CD8-positive, alpha-beta memory T cell (primary cell): ENCODE data around the gene ZEB2. TPM values are rescaled to one million over a fixed set of nuclear protein-coding genes. Genes with fewer than 3 reads are reported as not detected.

Experiments
- CTCF ChIA-PET: fragments of 350-600 bp; sonication (Branson Sonifier 250); formaldehyde crosslinking; loops from one replicate; lab custom pipeline; 2021; ENCODE audit warnings: antibody characterized with exemption; lab: Charles Lee
- POLR2A ChIA-PET: fragments of 350-600 bp; sonication (Branson Sonifier 250); formaldehyde crosslinking; loops from one replicate; lab custom pipeline; 2021; ENCODE audit warnings: antibody characterized with exemption; lab: Charles Lee
- DNase-seq, 5 donors: peaks; one replicate each; pipeline versions ENCODE4 v3.0.0 to v3.0.0-alpha.2; 2020 to 2022; ENCODE audit warnings: mixed read lengths in 1 of 5
- H3K27ac ChIP-seq: one replicate; pipeline ENCODE4 v1.7.0; 2013; ENCODE audit warnings: low read depth, mild to moderate bottlenecking, low read length, moderate library complexity
- H3K27me3 ChIP-seq: 2 replicates; pipeline ENCODE4 v1.7.0; 2013; ENCODE audit warnings: low read length, mild to moderate bottlenecking; ENCODE audit not compliant: insufficient read depth, poor library complexity, severe bottlenecking
- H3K36me3 ChIP-seq: 2 replicates; pipeline ENCODE4 v1.7.0; 2013; ENCODE audit warnings: mild to moderate bottlenecking, low read length, moderate library complexity; ENCODE audit not compliant: insufficient read depth
- H3K4me1 ChIP-seq: 2 replicates; pipeline ENCODE4 v1.7.0; 2013; ENCODE audit warnings: mild to moderate bottlenecking, low read length, moderate library complexity; ENCODE audit not compliant: insufficient read depth
- H3K4me3 ChIP-seq: 2 replicates; pipeline ENCODE4 v1.7.0; 2013; ENCODE audit warnings: mild to moderate bottlenecking, low read length
- H3K9me3 ChIP-seq: 2 replicates; pipeline ENCODE4 v1.7.0; 2013; ENCODE audit warnings: mild to moderate bottlenecking, low read length
- H3K27ac Mint-ChIP-seq, 8 donors: one replicate each; pipeline ENCODE4 v1.8.0; 2020 to 2021; ENCODE audit warnings: mixed read lengths in 8 of 8, mild to moderate bottlenecking in 6 of 8, inconsistent platforms in 3 of 8, moderate library complexity in 3 of 8
- H3K27me3 Mint-ChIP-seq, 2 donors: one replicate each; pipeline ENCODE4 v1.8.0; 2020 to 2021; ENCODE audit warnings: mixed read lengths in 2 of 2, mild to moderate bottlenecking in 1 of 2, moderate library complexity in 1 of 2
- H3K36me3 Mint-ChIP-seq, 3 donors: one replicate each; pipeline ENCODE4 v1.8.0; 2020 to 2021; ENCODE audit warnings: mixed read lengths in 3 of 3, inconsistent platforms in 1 of 3, mild to moderate bottlenecking in 1 of 3
- H3K4me1 Mint-ChIP-seq, 3 donors: one replicate each; pipeline ENCODE4 v1.8.0; 2020 to 2021; ENCODE audit warnings: mixed read lengths in 3 of 3, inconsistent platforms in 1 of 3, mild to moderate bottlenecking in 1 of 3
- H3K4me3 Mint-ChIP-seq, 7 donors: one replicate each; pipeline ENCODE4 v1.8.0; 2020 to 2021; ENCODE audit warnings: mixed read lengths in 7 of 7, mild to moderate bottlenecking in 6 of 7, moderate library complexity in 4 of 7, inconsistent platforms in 2 of 7
- H3K9me3 Mint-ChIP-seq, 5 donors: one replicate each; pipeline ENCODE4 v1.8.0; 2020 to 2022; ENCODE audit warnings: mixed read lengths in 5 of 5, mild to moderate bottlenecking in 3 of 5, moderate library complexity in 2 of 5, inconsistent platforms in 1 of 5
- polyA plus RNA-seq: library from polyadenylated mRNA; unstranded; fragments of 300-500 nt; fragmentation: Illumina TruSeq; gene quantifications from one replicate; pipeline ENCODE4 v1.2.3, GENCODE V29; 2021
- total RNA-seq, 2 experiments: library from RNA; stranded (reverse); gene quantifications; one replicate each; pipeline ENCODE4 v1.2.3, GENCODE V29; 2021

Gene ZEB2
- total and polyA plus RNA-seq, 3 experiments from 2014 or later: 20.6 to 35.8 (median 32.7) TPM

GRCh38 chr2:144405982-144406788 is 113.7 kb downstream of the ZEB2 start:
- Mint-ChIP-seq H3K27me3 (no peaks in the 10 kb centered on the region), H3K4me3 (peak overlapping the region in 1 of 7 donors; percentile 74), H3K27ac (peak overlapping the region in 3 of 8 donors; percentile 11 to 82 (median 66)), H3K4me1 (peaks cover 13 to 21% (median 17%) of the 10 kb centered on the region in 3 donors), H3K36me3 (peaks cover 7 to 45% (median 12%) of the 10 kb centered on the region in 3 donors), H3K9me3 (no peaks in the 10 kb centered on the region)
- ChIA-PET POLR2A (no interaction called here), CTCF (no interaction called here)
- no peaks in the 10 kb centered on the region for H3K9me3 ChIP-seq
- H3K36me3 ChIP-seq: no peaks in the 10 kb centered on the region
- no peak overlapping the region for H3K27ac ChIP-seq
- DNase-seq: no peak
- no peak overlapping the region for H3K4me3 ChIP-seq
- no peaks in the 10 kb centered on the region for H3K27me3 ChIP-seq
- no peaks in the 10 kb centered on the region for H3K4me1 ChIP-seq

- Histone ChIP-seq H3K27me3 (no peaks in the 10 kb centered on the region), H3K4me3 (no peak overlapping the region), H3K4me1 (no peaks in the 10 kb centered on the region), H3K36me3 (no peaks in the 10 kb centered on the region), H3K27ac (no peak overlapping the region), H3K9me3 (no peaks in the 10 kb centered on the region)
- no peak for DNase-seq
- peaks cover 7 to 53% (median 18%) of the 10 kb centered on the region in 3 donors for H3K36me3 Mint-ChIP-seq
- CTCF ChIA-PET: no interaction called here
- no peak overlapping the region for H3K4me3 Mint-ChIP-seq
- no peaks in the 10 kb centered on the region for H3K9me3 Mint-ChIP-seq
- peaks cover 13 to 21% (median 17%) of the 10 kb centered on the region in 3 donors for H3K4me1 Mint-ChIP-seq
- POLR2A ChIA-PET: no interaction called here
- H3K27ac Mint-ChIP-seq: peak overlapping the region in 1 of 8 donors; percentile 4
- H3K27me3 Mint-ChIP-seq: no peaks in the 10 kb centered on the region
Measured at GRCh38 chr2:144405321-144405720, 114.6 kb downstream of the ZEB2 start.

DNA sequence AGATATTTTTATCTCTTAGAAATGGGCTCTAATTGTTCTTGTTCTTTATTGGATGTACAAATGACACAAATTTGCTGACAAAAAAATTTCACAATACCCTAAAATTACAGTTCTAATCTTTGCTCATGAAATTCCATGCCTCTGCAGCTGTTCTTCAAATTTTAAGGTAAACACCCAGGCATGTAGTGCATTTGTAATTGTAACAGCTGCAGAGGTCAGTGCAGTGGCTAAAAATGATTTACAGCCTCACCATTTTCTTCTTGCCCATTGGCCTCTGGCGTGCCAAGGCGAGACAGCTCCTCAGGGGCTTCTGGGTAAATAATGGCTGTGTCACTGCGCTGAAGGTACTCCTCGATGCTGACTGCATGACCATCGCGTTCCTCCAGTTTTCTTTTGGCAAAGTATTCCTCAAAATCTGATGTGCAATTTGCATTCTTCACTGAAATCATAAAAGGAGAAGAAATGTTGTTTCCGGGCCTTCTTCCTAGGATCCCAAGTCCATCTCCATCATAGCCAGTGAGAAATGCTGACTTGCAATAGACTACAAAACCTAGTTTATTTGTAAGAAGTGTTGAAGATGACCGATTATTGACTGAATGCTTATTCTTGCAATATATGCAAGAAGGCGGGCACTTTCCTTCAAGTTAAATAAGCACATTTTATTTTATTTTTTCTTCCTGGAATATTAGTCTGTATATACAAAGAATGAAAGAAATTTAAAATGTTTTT is 115.2 kb downstream of the ZEB2 start:
- ChIA-PET POLR2A (no interaction called here), CTCF (interaction anchor here (1.4 kb wide), 1 partner anchor 242 kb away, joined by 4 read pairs; no protein-coding TSS in a partner anchor)
- peaks cover 7 to 57% (median 18%) of the 10 kb centered on the region in 3 donors for H3K36me3 Mint-ChIP-seq
- no peak overlapping the region for H3K27ac Mint-ChIP-seq
- Histone ChIP-seq H3K9me3 (no peaks in the 10 kb centered on the region), H3K27ac (no peak overlapping the region), H3K4me1 (no peaks in the 10 kb centered on the region), H3K36me3 (no peaks in the 10 kb centered on the region), H3K27me3 (no peaks in the 10 kb centered on the region), H3K4me3 (no peak overlapping the region)
- H3K4me1 Mint-ChIP-seq: peaks cover 13 to 21% (median 17%) of the 10 kb centered on the region in 3 donors
- H3K4me3 Mint-ChIP-seq: no peak overlapping the region
- H3K27me3 Mint-ChIP-seq: no peaks in the 10 kb centered on the region
- DNase-seq: no peak
- no peaks in the 10 kb centered on the region for H3K9me3 Mint-ChIP-seq

DNA sequence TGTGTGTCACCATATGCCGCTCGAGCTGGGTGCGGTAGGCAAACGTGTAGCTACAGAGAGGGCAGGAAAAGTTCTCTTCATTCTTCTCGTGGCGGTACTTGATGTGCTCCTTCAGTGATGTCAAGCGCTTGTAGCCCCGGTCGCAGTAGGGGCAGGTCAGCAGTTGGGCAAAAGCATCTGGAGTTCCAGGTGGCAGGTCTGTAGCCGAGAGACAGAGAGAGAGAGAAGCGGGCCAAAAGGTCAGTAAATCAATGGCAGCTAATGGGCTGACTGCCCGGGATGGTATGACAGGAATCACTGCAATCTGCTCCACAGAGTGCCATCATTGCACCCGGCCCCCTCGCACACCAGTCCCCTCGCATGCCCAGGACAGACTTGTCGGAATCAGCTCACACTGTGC is 116.0 kb downstream of the ZEB2 start:
- Mint-ChIP-seq H3K27me3 (no peaks in the 10 kb centered on the region), H3K9me3 (no peaks in the 10 kb centered on the region), H3K36me3 (peaks cover 11 to 59% (median 22%) of the 10 kb centered on the region in 3 donors), H3K4me1 (peaks cover 13 to 21% (median 17%) of the 10 kb centered on the region in 3 donors), H3K4me3 (no peak overlapping the region), H3K27ac (peak overlapping the region in 1 of 8 donors; percentile 52)
- POLR2A ChIA-PET: no interaction called here
- no peaks in the 10 kb centered on the region for H3K4me1 ChIP-seq
- no peak for DNase-seq
- H3K36me3 ChIP-seq: no peaks in the 10 kb centered on the region
- no peak overlapping the region for H3K27ac ChIP-seq
- no peaks in the 10 kb centered on the region for H3K27me3 ChIP-seq
- CTCF ChIA-PET: interaction anchor here (1.4 kb wide), 1 partner anchor 241 kb away, joined by 4 read pairs; no protein-coding TSS in a partner anchor
- H3K9me3 ChIP-seq: no peaks in the 10 kb centered on the region
- H3K4me3 ChIP-seq: no peak overlapping the region

- ChIA-PET CTCF (no interaction called here), POLR2A (no interaction called here)
- DNase-seq: no peak
- H3K4me3 Mint-ChIP-seq: no peak overlapping the region
- H3K9me3 ChIP-seq: no peaks in the 10 kb centered on the region
- no peaks in the 10 kb centered on the region for H3K27me3 ChIP-seq
- peaks cover 11 to 17% (median 13%) of the 10 kb centered on the region in 3 donors for H3K4me1 Mint-ChIP-seq
- H3K36me3 Mint-ChIP-seq: peaks cover 15 to 61% (median 26%) of the 10 kb centered on the region in 3 donors
- peak overlapping the region in 1 of 8 donors; percentile 50 for H3K27ac Mint-ChIP-seq
- no peak overlapping the region for H3K4me3 ChIP-seq
- H3K4me1 ChIP-seq: no peaks in the 10 kb centered on the region
- no peaks in the 10 kb centered on the region for H3K36me3 ChIP-seq
- H3K9me3 Mint-ChIP-seq: no peaks in the 10 kb centered on the region
- no peaks in the 10 kb centered on the region for H3K27me3 Mint-ChIP-seq
- H3K27ac ChIP-seq: no peak overlapping the region
Measured at GRCh38 chr2:144402251-144402650, 117.7 kb downstream of the ZEB2 start.

DNA sequence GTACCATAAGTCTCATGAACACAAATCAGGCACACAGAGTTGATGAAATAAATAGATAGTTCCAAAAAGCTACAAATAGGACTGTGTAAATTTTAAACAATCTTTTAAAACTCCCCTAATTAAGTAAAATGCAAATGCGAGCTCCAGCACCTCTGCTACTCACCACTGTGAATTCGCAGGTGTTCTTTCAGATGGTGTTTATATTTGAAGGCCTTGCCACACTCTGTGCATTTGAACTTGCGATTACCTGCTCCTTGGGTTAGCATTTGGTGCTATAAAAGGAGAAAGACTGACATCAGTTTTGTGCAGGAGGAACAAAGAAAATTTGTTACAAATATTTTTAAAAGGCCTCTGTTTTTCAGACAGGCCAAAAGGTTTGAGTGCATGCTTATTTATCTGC is 118.9 kb downstream of the ZEB2 start:
- Mint-ChIP-seq H3K9me3 (no peaks in the 10 kb centered on the region), H3K36me3 (peaks cover 17 to 67% (median 31%) of the 10 kb centered on the region in 3 donors), H3K27ac (peak overlapping the region in 1 of 8 donors; percentile 24), H3K27me3 (no peaks in the 10 kb centered on the region), H3K4me3 (no peak overlapping the region), H3K4me1 (peaks cover 3 to 10% (median 5%) of the 10 kb centered on the region in 3 donors)
- no peaks in the 10 kb centered on the region for H3K27me3 ChIP-seq
- POLR2A ChIA-PET: no interaction called here
- no peaks in the 10 kb centered on the region for H3K9me3 ChIP-seq
- no peaks in the 10 kb centered on the region for H3K4me1 ChIP-seq
- CTCF ChIA-PET: no interaction called here
- no peak overlapping the region for H3K27ac ChIP-seq
- no peak for DNase-seq
- H3K36me3 ChIP-seq: no peaks in the 10 kb centered on the region
- H3K4me3 ChIP-seq: no peak overlapping the region

DNA sequence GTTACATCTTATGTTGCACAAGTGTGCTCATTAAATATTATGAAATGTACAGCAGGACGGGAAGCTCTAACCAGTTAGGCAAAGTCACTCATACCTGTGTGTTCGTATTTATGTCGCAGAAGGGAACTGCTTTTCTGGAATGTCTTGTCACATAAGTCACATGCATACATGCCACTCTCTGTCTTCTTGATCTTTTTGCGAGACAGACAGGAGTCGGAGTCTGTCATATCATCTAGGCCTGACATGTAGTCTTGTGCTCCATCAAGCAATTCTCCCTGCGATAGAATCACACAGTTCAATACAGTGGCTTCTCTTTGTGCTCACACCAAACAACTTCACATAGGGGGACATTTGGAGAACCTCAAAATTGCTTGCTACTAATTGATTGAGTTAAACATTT is 123.6 kb downstream of the ZEB2 start:
- POLR2A ChIA-PET: no interaction called here
- CTCF ChIA-PET: no interaction called here

More for the DNA sequence above, 123.6 kb downstream of the ZEB2 start:
- no peak overlapping the region for H3K4me3 Mint-ChIP-seq
- no peak for DNase-seq
- H3K27ac ChIP-seq: no peak overlapping the region
- H3K27me3 Mint-ChIP-seq: no peaks in the 10 kb centered on the region
- H3K4me1 Mint-ChIP-seq: peaks cover 0 to 2% (median 0%) of the 10 kb centered on the region in 3 donors
- no peaks in the 10 kb centered on the region for H3K27me3 ChIP-seq
- H3K36me3 Mint-ChIP-seq: peaks cover 19 to 64% (median 34%) of the 10 kb centered on the region in 3 donors
- H3K27ac Mint-ChIP-seq: peak overlapping the region in 1 of 8 donors; percentile 14
- H3K36me3 ChIP-seq: no peaks in the 10 kb centered on the region
- no peaks in the 10 kb centered on the region for H3K9me3 ChIP-seq
- H3K4me3 ChIP-seq: no peak overlapping the region
- no peaks in the 10 kb centered on the region for H3K4me1 ChIP-seq
- H3K9me3 Mint-ChIP-seq: no peaks in the 10 kb centered on the region
